ENCODE results near the gene DIPK1A.

- no peak for TF ChIP-seq CTCF (IDR thresholded peaks at IDR 0.05)
- no peak for TF ChIP-seq POLR2A (IDR thresholded peaks at IDR 0.05)
These were observed 115.4 kb downstream of the DIPK1A start for GRCh38 chr1:92845908-92846307.

All from thyroid gland (tissue), 4 donors.